Measurements from ENCODE around the gene TMEM101.

DNA sequence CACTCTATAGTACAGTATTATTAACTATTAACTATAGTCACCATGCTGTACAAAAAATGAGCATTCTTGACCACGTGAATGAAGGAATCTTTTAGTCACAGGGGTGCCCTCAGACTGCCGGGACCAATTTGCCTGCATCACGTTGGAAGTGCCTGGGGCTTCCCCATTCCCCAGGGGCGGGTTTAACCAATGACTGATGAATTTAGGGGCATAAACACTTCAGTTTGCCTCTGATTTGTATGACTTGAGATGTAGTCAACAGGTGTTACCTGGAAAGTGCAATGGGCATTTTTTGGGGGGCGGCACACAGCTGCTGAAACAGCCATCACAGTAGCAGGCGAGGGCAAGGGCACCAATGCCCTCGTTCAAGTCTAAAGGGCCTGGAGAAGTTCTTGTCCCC is 52.3 kb downstream of the TMEM101 start:
- TF ChIP-seq, protein P1, sequence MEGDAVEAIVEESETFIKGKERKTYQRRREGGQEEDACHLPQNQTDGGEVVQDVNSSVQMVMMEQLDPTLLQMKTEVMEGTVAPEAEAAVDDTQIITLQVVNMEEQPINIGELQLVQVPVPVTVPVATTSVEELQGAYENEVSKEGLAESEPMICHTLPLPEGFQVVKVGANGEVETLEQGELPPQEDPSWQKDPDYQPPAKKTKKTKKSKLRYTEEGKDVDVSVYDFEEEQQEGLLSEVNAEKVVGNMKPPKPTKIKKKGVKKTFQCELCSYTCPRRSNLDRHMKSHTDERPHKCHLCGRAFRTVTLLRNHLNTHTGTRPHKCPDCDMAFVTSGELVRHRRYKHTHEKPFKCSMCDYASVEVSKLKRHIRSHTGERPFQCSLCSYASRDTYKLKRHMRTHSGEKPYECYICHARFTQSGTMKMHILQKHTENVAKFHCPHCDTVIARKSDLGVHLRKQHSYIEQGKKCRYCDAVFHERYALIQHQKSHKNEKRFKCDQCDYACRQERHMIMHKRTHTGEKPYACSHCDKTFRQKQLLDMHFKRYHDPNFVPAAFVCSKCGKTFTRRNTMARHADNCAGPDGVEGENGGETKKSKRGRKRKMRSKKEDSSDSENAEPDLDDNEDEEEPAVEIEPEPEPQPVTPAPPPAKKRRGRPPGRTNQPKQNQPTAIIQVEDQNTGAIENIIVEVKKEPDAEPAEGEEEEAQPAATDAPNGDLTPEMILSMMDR (conservative IDR thresholded peaks at IDR 0.05) = no peak
- TF ChIP-seq EZH2 (IDR thresholded peaks at IDR 0.05; ENCODE audit: low read depth) = no peak

All from PC-9 (cell line).